Measurements from ENCODE around the gene SELP. TPM values are rescaled to one million over a fixed set of nuclear protein-coding genes. Genes with fewer than 3 reads are reported as not detected.

Gene SELP
- total and polyA plus RNA-seq, 9 of the 15 experiments (the other 6 are each of a cell fraction or from before 2014, with no cell fraction given): not detected

DNA sequence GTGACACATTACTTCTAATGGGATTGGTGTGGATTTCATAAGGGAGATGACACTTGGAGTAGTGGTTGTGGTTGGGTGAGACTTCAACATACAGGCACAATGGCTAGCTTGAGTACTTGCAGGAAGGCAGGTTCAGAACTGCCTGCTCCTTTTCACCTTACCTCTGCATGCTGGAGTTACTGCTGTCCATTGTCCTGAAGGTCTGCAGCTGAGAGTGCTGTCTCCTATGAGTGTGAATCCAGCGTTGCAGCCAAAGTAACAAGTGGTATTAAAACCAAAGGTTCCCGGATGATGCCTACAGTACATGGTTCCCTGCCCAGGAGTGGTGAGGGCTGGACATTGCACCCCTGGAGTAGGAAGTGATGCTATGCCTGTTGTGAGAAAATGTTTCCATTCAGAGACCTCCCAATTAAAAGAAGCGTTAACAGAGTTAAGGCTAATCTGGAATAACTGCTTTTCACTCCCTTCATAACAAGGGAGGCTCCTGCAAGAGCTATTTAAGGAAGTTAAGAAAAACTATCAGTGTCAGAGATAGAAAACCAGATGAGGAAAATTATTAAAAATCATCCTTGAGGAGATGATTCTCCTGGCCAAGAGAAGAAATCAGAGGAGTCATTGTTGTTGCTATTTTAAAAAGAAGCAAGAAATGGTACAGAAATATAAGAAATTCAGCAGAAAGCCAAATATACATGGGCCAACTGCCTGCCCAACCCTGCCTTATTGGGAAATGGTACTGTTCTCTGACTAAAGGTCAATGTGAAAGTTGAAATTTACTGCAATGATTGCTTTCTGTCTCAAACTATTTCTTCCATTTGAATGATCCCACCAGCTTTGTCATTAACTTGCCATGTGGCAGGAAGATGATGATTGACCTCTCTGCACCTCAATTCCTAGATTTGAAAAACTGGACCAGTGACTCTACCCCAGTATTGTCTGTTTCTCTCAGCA is 33.9 kb downstream of the SELP start:
- Histone ChIP-seq H3K9me1 (ENCODE audit: control insufficient read depth, insufficient read depth, low read length) (no peaks in the 10 kb centered on the region), H3K27me3 (ENCODE audit: control insufficient read depth in 2 of 2, insufficient read depth in 2 of 2, low read length in 2 of 2) (no peaks in the 10 kb centered on the region), H3K4me1 (replicated peaks in 1 of 2; ENCODE audit: control insufficient read depth in 2 of 2, insufficient read depth in 2 of 2, low read length in 2 of 2) (no peaks in the 10 kb centered on the region), H3K9ac (ENCODE audit: insufficient read depth in 1 of 2, low read depth in 2 of 2, low read length in 2 of 2) (no peak overlapping the region), H3K4me2 (ENCODE audit: insufficient read depth, low read length) (no peak overlapping the region), H3K9me3 (replicated peaks; ENCODE audit: control insufficient read depth, insufficient read depth, low read depth, low read length) (no peaks in the 10 kb centered on the region), H3K36me3 (ENCODE audit: control insufficient read depth, insufficient read depth, low read length) (no peaks in the 10 kb centered on the region), H3K27ac (ENCODE audit: extremely low read depth, low read depth, low read length) (no peak overlapping the region), H3K79me2 (ENCODE audit: control insufficient read depth, insufficient read depth, low read length) (no peaks in the 10 kb centered on the region), H2AFZ (ENCODE audit: low read depth, low read length) (no peak overlapping the region), H3K4me3 (no peak overlapping the region), H4K20me1 (replicated peaks; ENCODE audit: control insufficient read depth, insufficient read depth, low read length) (0 out of 2 replicates have a peak, but pooled peaks cover 2% of the 10 kb centered on the region)
- in situ Hi-C loops (cut with MboI) (no loop called here), intact Hi-C loops (cut with micrococcal nuclease) (no loop called here)
- BruUV-seq (replicated peaks): no TSS peak
- POLR2A ChIA-PET: interaction anchor here (0.6 kb wide), 3 partner anchors 9 to 39 kb away, joined by 3 to 4 read pairs (median 3); no protein-coding TSS in a partner anchor
- DNase-seq (ENCODE audit: extremely low read depth in 1 of 4, low spot score in 3 of 4): no peak
- no peak for FAIRE-seq
- WGBS (ENCODE audit: insufficient coverage, low coverage, missing lambda C conversion rate): 0% methylated on average over 3 of the region's 3 CpGs
- ATAC-seq: peak; percentile 73
- CTCF ChIA-PET (ENCODE audit: low intra/inter-chr PET ratio): no interaction called here
- TF ChIP-seq, protein P1, sequence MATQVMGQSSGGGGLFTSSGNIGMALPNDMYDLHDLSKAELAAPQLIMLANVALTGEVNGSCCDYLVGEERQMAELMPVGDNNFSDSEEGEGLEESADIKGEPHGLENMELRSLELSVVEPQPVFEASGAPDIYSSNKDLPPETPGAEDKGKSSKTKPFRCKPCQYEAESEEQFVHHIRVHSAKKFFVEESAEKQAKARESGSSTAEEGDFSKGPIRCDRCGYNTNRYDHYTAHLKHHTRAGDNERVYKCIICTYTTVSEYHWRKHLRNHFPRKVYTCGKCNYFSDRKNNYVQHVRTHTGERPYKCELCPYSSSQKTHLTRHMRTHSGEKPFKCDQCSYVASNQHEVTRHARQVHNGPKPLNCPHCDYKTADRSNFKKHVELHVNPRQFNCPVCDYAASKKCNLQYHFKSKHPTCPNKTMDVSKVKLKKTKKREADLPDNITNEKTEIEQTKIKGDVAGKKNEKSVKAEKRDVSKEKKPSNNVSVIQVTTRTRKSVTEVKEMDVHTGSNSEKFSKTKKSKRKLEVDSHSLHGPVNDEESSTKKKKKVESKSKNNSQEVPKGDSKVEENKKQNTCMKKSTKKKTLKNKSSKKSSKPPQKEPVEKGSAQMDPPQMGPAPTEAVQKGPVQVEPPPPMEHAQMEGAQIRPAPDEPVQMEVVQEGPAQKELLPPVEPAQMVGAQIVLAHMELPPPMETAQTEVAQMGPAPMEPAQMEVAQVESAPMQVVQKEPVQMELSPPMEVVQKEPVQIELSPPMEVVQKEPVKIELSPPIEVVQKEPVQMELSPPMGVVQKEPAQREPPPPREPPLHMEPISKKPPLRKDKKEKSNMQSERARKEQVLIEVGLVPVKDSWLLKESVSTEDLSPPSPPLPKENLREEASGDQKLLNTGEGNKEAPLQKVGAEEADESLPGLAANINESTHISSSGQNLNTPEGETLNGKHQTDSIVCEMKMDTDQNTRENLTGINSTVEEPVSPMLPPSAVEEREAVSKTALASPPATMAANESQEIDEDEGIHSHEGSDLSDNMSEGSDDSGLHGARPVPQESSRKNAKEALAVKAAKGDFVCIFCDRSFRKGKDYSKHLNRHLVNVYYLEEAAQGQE (IDR thresholded peaks at IDR 0.05; ENCODE audit: borderline replicate concordance): peak; percentile 96
- TF ChIP-seq, protein P1 (CRISPR knock-in tag; IDR thresholded peaks at IDR 0.05; ENCODE audit: low read depth): peak; percentile 91
- TF ChIP-seq MIER1 (IDR thresholded peaks at IDR 0.05; ENCODE audit: low read depth): peak; percentile 78; the same call in 1 of the 2 replicates
- TF ChIP-seq, protein P2, sequence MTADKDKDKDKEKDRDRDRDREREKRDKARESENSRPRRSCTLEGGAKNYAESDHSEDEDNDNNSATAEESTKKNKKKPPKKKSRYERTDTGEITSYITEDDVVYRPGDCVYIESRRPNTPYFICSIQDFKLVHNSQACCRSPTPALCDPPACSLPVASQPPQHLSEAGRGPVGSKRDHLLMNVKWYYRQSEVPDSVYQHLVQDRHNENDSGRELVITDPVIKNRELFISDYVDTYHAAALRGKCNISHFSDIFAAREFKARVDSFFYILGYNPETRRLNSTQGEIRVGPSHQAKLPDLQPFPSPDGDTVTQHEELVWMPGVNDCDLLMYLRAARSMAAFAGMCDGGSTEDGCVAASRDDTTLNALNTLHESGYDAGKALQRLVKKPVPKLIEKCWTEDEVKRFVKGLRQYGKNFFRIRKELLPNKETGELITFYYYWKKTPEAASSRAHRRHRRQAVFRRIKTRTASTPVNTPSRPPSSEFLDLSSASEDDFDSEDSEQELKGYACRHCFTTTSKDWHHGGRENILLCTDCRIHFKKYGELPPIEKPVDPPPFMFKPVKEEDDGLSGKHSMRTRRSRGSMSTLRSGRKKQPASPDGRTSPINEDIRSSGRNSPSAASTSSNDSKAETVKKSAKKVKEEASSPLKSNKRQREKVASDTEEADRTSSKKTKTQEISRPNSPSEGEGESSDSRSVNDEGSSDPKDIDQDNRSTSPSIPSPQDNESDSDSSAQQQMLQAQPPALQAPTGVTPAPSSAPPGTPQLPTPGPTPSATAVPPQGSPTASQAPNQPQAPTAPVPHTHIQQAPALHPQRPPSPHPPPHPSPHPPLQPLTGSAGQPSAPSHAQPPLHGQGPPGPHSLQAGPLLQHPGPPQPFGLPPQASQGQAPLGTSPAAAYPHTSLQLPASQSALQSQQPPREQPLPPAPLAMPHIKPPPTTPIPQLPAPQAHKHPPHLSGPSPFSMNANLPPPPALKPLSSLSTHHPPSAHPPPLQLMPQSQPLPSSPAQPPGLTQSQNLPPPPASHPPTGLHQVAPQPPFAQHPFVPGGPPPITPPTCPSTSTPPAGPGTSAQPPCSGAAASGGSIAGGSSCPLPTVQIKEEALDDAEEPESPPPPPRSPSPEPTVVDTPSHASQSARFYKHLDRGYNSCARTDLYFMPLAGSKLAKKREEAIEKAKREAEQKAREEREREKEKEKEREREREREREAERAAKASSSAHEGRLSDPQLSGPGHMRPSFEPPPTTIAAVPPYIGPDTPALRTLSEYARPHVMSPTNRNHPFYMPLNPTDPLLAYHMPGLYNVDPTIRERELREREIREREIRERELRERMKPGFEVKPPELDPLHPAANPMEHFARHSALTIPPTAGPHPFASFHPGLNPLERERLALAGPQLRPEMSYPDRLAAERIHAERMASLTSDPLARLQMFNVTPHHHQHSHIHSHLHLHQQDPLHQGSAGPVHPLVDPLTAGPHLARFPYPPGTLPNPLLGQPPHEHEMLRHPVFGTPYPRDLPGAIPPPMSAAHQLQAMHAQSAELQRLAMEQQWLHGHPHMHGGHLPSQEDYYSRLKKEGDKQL (CRISPR knock-in tag; IDR thresholded peaks at IDR 0.05; ENCODE audit: borderline replicate concordance): no peak
- TF ChIP-seq EHMT2 (IDR thresholded peaks at IDR 0.05): peak; percentile 91

Data from K562 (cell line).